Stimulated activated effector memory CD8-positive, alpha-beta T cell treated with anti-CD3 and anti-CD28 coated beads, Interleukin-12 subunit alpha, Interleukin-12 subunit beta, amount 100 ng/mL, for 72 hours (primary cell): Measurements from ENCODE around the gene TMEM97.
A peak's percentile ranks its signal among the peaks of the same experiment; 100 is the strongest.

ENCODE experiments used
- ATAC-seq: fragments of 150-1000 bp; cut with Tn5 transposase; 2 replicates; pipeline ENCODE4 v1.10.0; 2021
- DNase-seq, 2 donors: peaks; one replicate each; pipeline ENCODE4 v3.0.0; 2021 to 2022; ENCODE audit warnings: low spot score in 2 of 2
- H3K27ac Mint-ChIP-seq: one replicate; pipeline ENCODE4 v1.8.0; 2022; ENCODE audit warnings: mild to moderate bottlenecking, mixed read lengths
- H3K36me3 Mint-ChIP-seq: one replicate; pipeline ENCODE4 v1.8.0; 2022; ENCODE audit warnings: mild to moderate bottlenecking, mixed read lengths
- H3K4me1 Mint-ChIP-seq: one replicate; pipeline ENCODE4 v1.8.0; 2022; ENCODE audit warnings: mixed read lengths
- H3K4me3 Mint-ChIP-seq: one replicate; pipeline ENCODE4 v1.8.0; 2022; ENCODE audit warnings: mild to moderate bottlenecking, mixed read lengths
- H3K9me3 Mint-ChIP-seq: one replicate; pipeline ENCODE4 v1.8.0; 2022; ENCODE audit warnings: mixed read lengths

Gene TMEM97

GRCh38 chr17:28363776-28364650, 45.0 kb downstream of the TMEM97 start:
- peaks cover 48% of the 10 kb centered on the region for H3K36me3 Mint-ChIP-seq
- no peak overlapping the region for H3K4me3 Mint-ChIP-seq
- DNase-seq (no peak), ATAC-seq (no peak)
- no peak overlapping the region for H3K27ac Mint-ChIP-seq
- no peaks in the 10 kb centered on the region for H3K4me1 Mint-ChIP-seq
- H3K9me3 Mint-ChIP-seq = no peaks in the 10 kb centered on the region

- Mint-ChIP-seq H3K4me3 (no peak within 1 kb of the TSS), H3K9me3 (no peaks in the 10 kb centered on the region)
Measured at GRCh38 chr17:28364665-28365363, 45.8 kb downstream of the TMEM97 start, which contains the start of gene SEBOX. TSS of gene SEBOX (minus strand) at chr17:28365199. CDS start at chr17:28365151, 48 bp downstream.

GRCh38 chr17:28365487-28365886, 46.5 kb downstream of the TMEM97 start:
- DNase-seq = no peak
- H3K36me3 Mint-ChIP-seq = peaks cover 38% of the 10 kb centered on the region
- no peaks in the 10 kb centered on the region for H3K4me1 Mint-ChIP-seq
- no peak overlapping the region for H3K4me3 Mint-ChIP-seq
- no peaks in the 10 kb centered on the region for H3K9me3 Mint-ChIP-seq
- no peak for ATAC-seq
- H3K27ac Mint-ChIP-seq = no peak overlapping the region

More at GRCh38 chr17:28364665-28365363, 45.8 kb downstream of the TMEM97 start, which contains the start of gene SEBOX:
- no peak for DNase-seq
- Mint-ChIP-seq H3K27ac (no peak within 1 kb of the TSS), H3K36me3 (peaks cover 40% of the 10 kb centered on the region), H3K4me1 (no peaks in the 10 kb centered on the region)
- no peak for ATAC-seq

GRCh38 chr17:28366605-28367004, 47.6 kb downstream of the TMEM97 start:
- ATAC-seq (no peak), DNase-seq (no peak)
- peaks cover 34% of the 10 kb centered on the region for H3K36me3 Mint-ChIP-seq
- no peaks in the 10 kb centered on the region for H3K9me3 Mint-ChIP-seq
- peaks cover 6% of the 10 kb centered on the region for H3K4me1 Mint-ChIP-seq
- no peak overlapping the region for H3K27ac Mint-ChIP-seq
- H3K4me3 Mint-ChIP-seq = no peak overlapping the region

- Mint-ChIP-seq H3K36me3 (peaks cover 23% of the 10 kb centered on the region), H3K4me3 (no peak overlapping the region), H3K27ac (no peak overlapping the region), H3K9me3 (no peaks in the 10 kb centered on the region), H3K4me1 (peaks cover 11% of the 10 kb centered on the region)
- DNase-seq = no peak
- no peak for ATAC-seq
Measured at GRCh38 chr17:28367641-28368305, 48.8 kb downstream of the TMEM97 start.

- no peak overlapping the region for H3K27ac Mint-ChIP-seq
- no peaks in the 10 kb centered on the region for H3K9me3 Mint-ChIP-seq
- ATAC-seq (no peak), DNase-seq (no peak)
- peaks cover 17% of the 10 kb centered on the region for H3K36me3 Mint-ChIP-seq
- peaks cover 17% of the 10 kb centered on the region for H3K4me1 Mint-ChIP-seq
- H3K4me3 Mint-ChIP-seq = no peak overlapping the region
Measured at GRCh38 chr17:28368306-28368831, 49.4 kb downstream of the TMEM97 start.

- H3K4me1 Mint-ChIP-seq = peaks cover 21% of the 10 kb centered on the region
- H3K4me3 Mint-ChIP-seq = no peak overlapping the region
- H3K27ac Mint-ChIP-seq = no peak overlapping the region
- DNase-seq (no peak), ATAC-seq (no peak)
- H3K36me3 Mint-ChIP-seq = peaks cover 12% of the 10 kb centered on the region
- no peaks in the 10 kb centered on the region for H3K9me3 Mint-ChIP-seq
Measured at GRCh38 chr17:28368915-28369683, 50.1 kb downstream of the TMEM97 start.

GRCh38 chr17:28369684-28370034, 50.7 kb downstream of the TMEM97 start:
- H3K4me3 Mint-ChIP-seq = no peak overlapping the region
- no peak for DNase-seq
- no peaks in the 10 kb centered on the region for H3K9me3 Mint-ChIP-seq
- peak overlapping the region; percentile 83 for H3K27ac Mint-ChIP-seq
- ATAC-seq = no peak
- peaks cover 12% of the 10 kb centered on the region for H3K36me3 Mint-ChIP-seq
- peaks cover 21% of the 10 kb centered on the region for H3K4me1 Mint-ChIP-seq

GRCh38 chr17:28370035-28370743, 51.2 kb downstream of the TMEM97 start, which contains the start of gene VTN:
TSS of gene VTN (minus strand) at chr17:28370307. CDS start at chr17:28370203, 104 bp downstream.
- no peak for DNase-seq
- Mint-ChIP-seq H3K36me3 (peaks cover 12% of the 10 kb centered on the region), H3K4me1 (peaks cover 26% of the 10 kb centered on the region), H3K4me3 (peak within 1 kb of the TSS; percentile 84), H3K27ac (peak within 1 kb of the TSS; percentile 93), H3K9me3 (no peaks in the 10 kb centered on the region)
- ATAC-seq = no peak

GRCh38 chr17:28370744-28371103, 51.7 kb downstream of the TMEM97 start:
- Mint-ChIP-seq H3K4me1 (peaks cover 26% of the 10 kb centered on the region), H3K27ac (peak overlapping the region; percentile 93), H3K36me3 (peaks cover 12% of the 10 kb centered on the region), H3K4me3 (peak overlapping the region; percentile 84), H3K9me3 (no peaks in the 10 kb centered on the region)
- ATAC-seq (no peak), DNase-seq (no peak)

- H3K27ac Mint-ChIP-seq = peak within 1 kb of the TSS; percentile 93
- peak within 1 kb of the TSS; percentile 84 for H3K4me3 Mint-ChIP-seq
- H3K36me3 Mint-ChIP-seq = peaks cover 12% of the 10 kb centered on the region
- H3K4me1 Mint-ChIP-seq = peaks cover 26% of the 10 kb centered on the region
- peak; percentile 91 for ATAC-seq
- DNase-seq = peak; percentile 86 to 97
- no peaks in the 10 kb centered on the region for H3K9me3 Mint-ChIP-seq
Measured at GRCh38 chr17:28371245-28372202, 52.5 kb downstream of the TMEM97 start, which contains the start of gene SARM1. TSS of gene SARM1 (plus strand) at chr17:28371694. CDS start at chr17:28372033, 339 bp downstream.

- peaks cover 26% of the 10 kb centered on the region for H3K4me1 Mint-ChIP-seq
- ATAC-seq = peak; percentile 3
- no peaks in the 10 kb centered on the region for H3K9me3 Mint-ChIP-seq
- H3K36me3 Mint-ChIP-seq = peaks cover 12% of the 10 kb centered on the region
- DNase-seq = no peak
- H3K4me3 Mint-ChIP-seq = peak overlapping the region; percentile 84
- peak overlapping the region; percentile 93 for H3K27ac Mint-ChIP-seq
Measured at GRCh38 chr17:28372203-28372944, 53.4 kb downstream of the TMEM97 start.

GRCh38 chr17:28372945-28373274, 53.9 kb downstream of the TMEM97 start:
- H3K27ac Mint-ChIP-seq = peak overlapping the region; percentile 93
- peaks cover 27% of the 10 kb centered on the region for H3K4me1 Mint-ChIP-seq
- peak overlapping the region; percentile 84 for H3K4me3 Mint-ChIP-seq
- ATAC-seq = no peak
- no peak for DNase-seq
- no peaks in the 10 kb centered on the region for H3K9me3 Mint-ChIP-seq
- peaks cover 12% of the 10 kb centered on the region for H3K36me3 Mint-ChIP-seq
